ENCODE results near the gene LRBA.
"Not testable (repeated sequence)": the region's sequence is repeated elsewhere in the genome, so short reads cannot be mapped to it uniquely, and the experiment has no call there.

Gene LRBA

GRCh38 chr4:150574678-150575077 is 440.4 kb downstream of the LRBA start:
- no peak overlapping the region for H3K4me3 Mint-ChIP-seq
- no peaks in the 10 kb centered on the region for H3K27me3 Mint-ChIP-seq (ENCODE audit: low read depth)
- no peak overlapping the region for H3K27ac Mint-ChIP-seq
- peaks cover 2% of the 10 kb centered on the region for H3K36me3 Mint-ChIP-seq (ENCODE audit: low read depth)
- H3K4me1 Mint-ChIP-seq (ENCODE audit: low read depth) = no peaks in the 10 kb centered on the region
- H3K9me3 Mint-ChIP-seq = no peaks in the 10 kb centered on the region

- no peak overlapping the region for H3K4me3 Mint-ChIP-seq
- H3K27ac Mint-ChIP-seq = no peak overlapping the region
- H3K9me3 Mint-ChIP-seq = no peaks in the 10 kb centered on the region
- H3K36me3 Mint-ChIP-seq (ENCODE audit: low read depth) = peaks cover 3% of the 10 kb centered on the region
- H3K27me3 Mint-ChIP-seq (ENCODE audit: low read depth) = no peaks in the 10 kb centered on the region
- H3K4me1 Mint-ChIP-seq (ENCODE audit: low read depth) = no peaks in the 10 kb centered on the region
Observed at GRCh38 chr4:150573534-150573933, 441.6 kb downstream of the LRBA start.

- no peak overlapping the region for H3K4me3 Mint-ChIP-seq
- no peaks in the 10 kb centered on the region for H3K4me1 Mint-ChIP-seq (ENCODE audit: low read depth)
- no peaks in the 10 kb centered on the region for H3K27me3 Mint-ChIP-seq (ENCODE audit: low read depth)
- H3K9me3 Mint-ChIP-seq = no peaks in the 10 kb centered on the region
- H3K36me3 Mint-ChIP-seq (ENCODE audit: low read depth) = peaks cover 3% of the 10 kb centered on the region
- no peak overlapping the region for H3K27ac Mint-ChIP-seq
Observed at GRCh38 chr4:150572704-150573504, 442.2 kb downstream of the LRBA start.

- H3K27me3 Mint-ChIP-seq (ENCODE audit: low read depth) = no peaks in the 10 kb centered on the region
- no peak overlapping the region for H3K4me3 Mint-ChIP-seq
- peaks cover 5% of the 10 kb centered on the region for H3K36me3 Mint-ChIP-seq (ENCODE audit: low read depth)
- H3K27ac Mint-ChIP-seq = no peak overlapping the region
- no peaks in the 10 kb centered on the region for H3K9me3 Mint-ChIP-seq
- H3K4me1 Mint-ChIP-seq (ENCODE audit: low read depth) = no peaks in the 10 kb centered on the region
Observed at GRCh38 chr4:150570862-150571261, 444.2 kb downstream of the LRBA start.

- H3K27ac Mint-ChIP-seq = no peak overlapping the region
- H3K4me3 Mint-ChIP-seq = no peak overlapping the region
- no peaks in the 10 kb centered on the region for H3K27me3 Mint-ChIP-seq (ENCODE audit: low read depth)
- H3K36me3 Mint-ChIP-seq (ENCODE audit: low read depth) = peaks cover 7% of the 10 kb centered on the region
- peaks cover 1% of the 10 kb centered on the region for H3K9me3 Mint-ChIP-seq
- no peaks in the 10 kb centered on the region for H3K4me1 Mint-ChIP-seq (ENCODE audit: low read depth)
Observed at GRCh38 chr4:150569998-150570535, 445.0 kb downstream of the LRBA start.

GRCh38 chr4:150569384-150569987 is 445.6 kb downstream of the LRBA start:
- H3K36me3 Mint-ChIP-seq (ENCODE audit: low read depth) = peaks cover 10% of the 10 kb centered on the region
- H3K27me3 Mint-ChIP-seq (ENCODE audit: low read depth) = no peaks in the 10 kb centered on the region
- no peak overlapping the region for H3K27ac Mint-ChIP-seq
- H3K4me1 Mint-ChIP-seq (ENCODE audit: low read depth) = no peaks in the 10 kb centered on the region
- no peak overlapping the region for H3K4me3 Mint-ChIP-seq
- peaks cover 7% of the 10 kb centered on the region for H3K9me3 Mint-ChIP-seq

GRCh38 chr4:150567070-150567469 is 448.0 kb downstream of the LRBA start:
- Mint-ChIP-seq H3K27ac (no peak overlapping the region), H3K4me3 (no peak overlapping the region), H3K4me1 (ENCODE audit: low read depth) (no peaks in the 10 kb centered on the region), H3K9me3 (peaks cover 7% of the 10 kb centered on the region), H3K36me3 (ENCODE audit: low read depth) (peaks cover 16% of the 10 kb centered on the region), H3K27me3 (ENCODE audit: low read depth) (no peaks in the 10 kb centered on the region)

- H3K36me3 Mint-ChIP-seq (ENCODE audit: low read depth) = peaks cover 16% of the 10 kb centered on the region
- H3K4me1 Mint-ChIP-seq (ENCODE audit: low read depth); H3K4me3 Mint-ChIP-seq; H3K27me3 Mint-ChIP-seq (ENCODE audit: low read depth); H3K9me3 Mint-ChIP-seq; H3K27ac Mint-ChIP-seq: not testable (repeated sequence)
Observed at GRCh38 chr4:150564967-150565366, 450.1 kb downstream of the LRBA start.

- peaks cover 7% of the 10 kb centered on the region for H3K9me3 Mint-ChIP-seq
- no peak overlapping the region for H3K4me3 Mint-ChIP-seq
- H3K4me1 Mint-ChIP-seq (ENCODE audit: low read depth) = no peaks in the 10 kb centered on the region
- H3K27ac Mint-ChIP-seq = no peak overlapping the region
- H3K27me3 Mint-ChIP-seq (ENCODE audit: low read depth) = no peaks in the 10 kb centered on the region
- H3K36me3 Mint-ChIP-seq (ENCODE audit: low read depth) = peaks cover 12% of the 10 kb centered on the region
Observed at GRCh38 chr4:150562751-150563150, 452.3 kb downstream of the LRBA start.

GRCh38 chr4:150562250-150562649 is 452.8 kb downstream of the LRBA start:
- Mint-ChIP-seq H3K4me3 (no peak overlapping the region), H3K36me3 (ENCODE audit: low read depth) (peaks cover 10% of the 10 kb centered on the region), H3K9me3 (peaks cover 7% of the 10 kb centered on the region), H3K27me3 (ENCODE audit: low read depth) (no peaks in the 10 kb centered on the region), H3K27ac (no peak overlapping the region), H3K4me1 (ENCODE audit: low read depth) (no peaks in the 10 kb centered on the region)

- H3K36me3 Mint-ChIP-seq (ENCODE audit: low read depth) = peaks cover 10% of the 10 kb centered on the region
- no peak overlapping the region for H3K4me3 Mint-ChIP-seq
- peaks cover 7% of the 10 kb centered on the region for H3K9me3 Mint-ChIP-seq
- H3K4me1 Mint-ChIP-seq (ENCODE audit: low read depth) = no peaks in the 10 kb centered on the region
- no peaks in the 10 kb centered on the region for H3K27me3 Mint-ChIP-seq (ENCODE audit: low read depth)
- no peak overlapping the region for H3K27ac Mint-ChIP-seq
Observed at GRCh38 chr4:150561143-150561737, 453.8 kb downstream of the LRBA start.

GRCh38 chr4:150557811-150558210 is 457.3 kb downstream of the LRBA start:
- H3K36me3 Mint-ChIP-seq (ENCODE audit: low read depth); H3K27me3 Mint-ChIP-seq (ENCODE audit: low read depth); H3K4me3 Mint-ChIP-seq; H3K4me1 Mint-ChIP-seq (ENCODE audit: low read depth); H3K27ac Mint-ChIP-seq: not testable (repeated sequence)
- H3K9me3 Mint-ChIP-seq = peaks cover 11% of the 10 kb centered on the region

GRCh38 chr4:150547154-150547838 is 467.8 kb downstream of the LRBA start:
- no peak overlapping the region for H3K27ac Mint-ChIP-seq
- no peaks in the 10 kb centered on the region for H3K36me3 Mint-ChIP-seq (ENCODE audit: low read depth)
- no peaks in the 10 kb centered on the region for H3K9me3 Mint-ChIP-seq
- H3K27me3 Mint-ChIP-seq (ENCODE audit: low read depth) = no peaks in the 10 kb centered on the region
- H3K4me3 Mint-ChIP-seq = no peak overlapping the region
- no peaks in the 10 kb centered on the region for H3K4me1 Mint-ChIP-seq (ENCODE audit: low read depth)

GRCh38 chr4:150546286-150546685 is 468.8 kb downstream of the LRBA start:
- no peaks in the 10 kb centered on the region for H3K36me3 Mint-ChIP-seq (ENCODE audit: low read depth)
- no peaks in the 10 kb centered on the region for H3K4me1 Mint-ChIP-seq (ENCODE audit: low read depth)
- H3K27me3 Mint-ChIP-seq (ENCODE audit: low read depth) = no peaks in the 10 kb centered on the region
- H3K9me3 Mint-ChIP-seq = no peaks in the 10 kb centered on the region
- H3K27ac Mint-ChIP-seq = no peak overlapping the region
- no peak overlapping the region for H3K4me3 Mint-ChIP-seq

All from T-helper 1 cell treated with Interleukin-12 subunit alpha and Interleukin-12 subunit beta and Interleukin-4 antibody, amounts not matched to agents 30 μg/mL and 1 μg/mL, for 36 hours (primary cell).